GM18520 (cell line): ENCODE measurements around the gene GSG1L2.
"Not testable (repeated sequence)": the region's sequence is repeated elsewhere in the genome, so short reads cannot be mapped to it uniquely, and the experiment has no call there.

Source experiments
- ATAC-seq: cut with Tn5 transposase; IDR thresholded peaks from one replicate; pipeline ENCODE4 v1.9.1; 2021; ENCODE audit not compliant: unreplicated experiment

GSG1L2 gene

DNA sequence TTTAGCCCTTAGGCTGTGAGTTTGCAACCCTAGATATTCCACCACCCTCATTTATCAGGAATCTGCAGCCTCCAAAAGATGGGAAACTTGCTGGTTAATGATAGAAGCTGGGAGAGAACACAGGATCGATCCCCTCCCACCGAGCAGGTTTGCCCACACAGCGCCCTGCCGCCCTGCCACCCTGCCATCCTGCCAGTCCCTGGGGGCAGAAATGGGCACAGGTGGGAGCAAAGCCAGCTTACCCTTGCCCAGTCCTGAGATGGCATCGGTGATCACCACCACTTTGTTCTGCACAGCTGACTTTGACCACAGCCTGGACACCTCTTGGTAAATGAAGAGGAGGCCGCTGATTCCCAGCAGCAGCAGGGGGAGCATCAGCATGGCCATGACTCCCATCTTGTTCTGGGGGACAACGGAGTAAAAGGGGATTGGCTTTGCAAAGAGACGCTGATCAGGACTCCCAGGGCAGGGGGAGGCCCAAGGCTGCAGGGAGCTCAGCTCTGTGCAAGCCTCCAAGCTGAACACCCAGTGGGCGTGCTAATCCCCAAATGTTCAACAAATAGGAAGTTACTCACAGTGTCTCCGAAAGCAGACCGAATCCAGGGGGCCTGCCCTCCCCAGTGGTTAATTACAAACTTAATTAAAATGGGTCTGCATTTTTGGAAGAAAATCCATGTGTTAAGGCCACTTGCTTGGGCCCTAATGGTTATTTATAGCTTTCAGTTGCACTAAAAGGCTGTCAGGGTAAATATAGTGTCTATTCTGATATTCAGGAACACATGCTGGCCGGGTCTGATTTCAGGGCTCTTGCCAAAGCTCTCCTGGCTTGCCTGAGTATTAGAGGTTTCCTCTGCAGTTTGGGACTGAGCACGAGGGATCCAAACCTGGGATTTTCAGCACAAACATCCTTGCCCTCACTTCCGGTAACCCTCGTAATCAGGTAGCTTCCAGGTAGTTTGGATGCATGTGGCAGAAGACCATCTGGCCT, 30.7 kb downstream of the GSG1L2 start, which contains the start of gene DHRS7C:
Gene DHRS7C (minus strand): TSS at position 704 of the 988 bp plus-strand sequence. CDS start 308 bp downstream, at position 396.
- ATAC-seq: no peak

DNA sequence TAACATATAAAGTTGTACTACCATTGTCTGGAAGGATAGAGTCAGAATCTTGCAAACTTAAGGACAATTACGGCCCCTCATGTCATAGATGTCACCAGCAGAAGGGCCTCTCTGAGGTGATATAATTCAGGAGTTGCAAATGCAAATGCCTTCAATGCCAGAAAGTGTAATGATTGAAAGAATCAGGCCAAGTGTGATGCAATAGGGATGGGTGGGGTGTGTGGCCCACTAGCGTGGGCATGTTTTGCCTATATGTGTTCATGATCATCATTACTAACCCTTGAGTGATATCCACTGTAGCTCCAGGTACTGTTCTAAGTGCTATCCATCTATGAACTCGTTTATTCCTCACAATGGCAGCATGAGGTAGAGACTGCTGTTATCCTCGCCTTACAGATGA, 31.6 kb downstream of the GSG1L2 start:
- no peak for ATAC-seq

DNA sequence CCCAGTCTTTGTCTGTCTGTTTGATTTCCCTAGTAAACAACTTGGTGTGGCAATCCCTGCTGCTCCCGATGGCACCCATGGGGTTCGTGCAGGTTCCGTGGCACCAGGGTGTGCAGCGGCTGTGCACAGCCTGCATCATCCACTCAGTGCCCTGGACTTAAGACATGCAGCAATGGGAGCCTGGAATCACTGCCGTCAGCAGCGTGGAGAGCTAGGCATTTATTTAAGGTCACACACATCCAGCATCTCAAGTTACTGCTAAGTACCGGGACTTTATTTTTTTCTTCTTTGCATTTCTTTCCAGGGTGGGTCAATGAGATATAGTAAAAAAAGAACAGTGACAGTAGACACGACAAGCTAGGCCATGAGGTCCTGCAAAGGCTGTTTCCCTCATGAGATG, 33.3 kb downstream of the GSG1L2 start:
- no peak for ATAC-seq

DNA sequence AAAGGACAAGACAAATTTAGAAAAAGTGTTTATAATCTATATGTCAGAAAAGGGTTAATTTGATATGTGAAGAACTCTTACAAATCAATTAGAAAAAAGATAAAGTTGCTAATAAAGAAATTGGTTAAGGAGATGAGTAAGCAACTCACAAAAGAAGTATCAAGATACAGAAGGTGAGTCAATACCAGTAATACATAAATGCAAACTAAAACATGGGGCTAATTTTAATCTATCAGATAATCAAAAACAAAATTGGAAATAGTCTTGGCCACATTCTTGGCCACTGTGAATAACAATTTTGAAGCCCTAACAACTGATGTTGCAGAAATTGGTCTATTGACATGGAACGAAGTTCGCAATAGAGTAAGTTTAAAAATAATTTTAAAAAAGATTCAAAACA, 37.3 kb downstream of the GSG1L2 start:
- ATAC-seq: no peak

DNA sequence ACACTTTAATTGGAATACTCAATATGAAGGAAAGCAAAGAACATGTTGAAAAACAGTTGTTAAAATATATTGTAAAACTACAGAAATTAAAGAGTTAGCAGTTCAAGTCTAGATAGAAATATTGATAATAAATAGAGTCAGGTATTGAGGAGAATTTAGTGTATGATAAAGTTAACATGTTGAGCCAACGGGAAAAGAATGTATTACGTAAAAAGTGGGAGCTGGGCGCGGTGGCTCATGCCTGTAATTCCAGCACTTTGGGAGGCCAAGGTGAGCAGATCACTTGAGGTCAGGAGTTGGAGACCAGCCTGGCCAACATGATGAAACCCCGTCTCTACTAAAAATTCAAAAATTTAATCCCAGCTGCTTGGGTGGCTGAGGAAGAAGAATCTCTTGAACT, 38.4 kb downstream of the GSG1L2 start:
- not testable (repeated sequence) for ATAC-seq

DNA sequence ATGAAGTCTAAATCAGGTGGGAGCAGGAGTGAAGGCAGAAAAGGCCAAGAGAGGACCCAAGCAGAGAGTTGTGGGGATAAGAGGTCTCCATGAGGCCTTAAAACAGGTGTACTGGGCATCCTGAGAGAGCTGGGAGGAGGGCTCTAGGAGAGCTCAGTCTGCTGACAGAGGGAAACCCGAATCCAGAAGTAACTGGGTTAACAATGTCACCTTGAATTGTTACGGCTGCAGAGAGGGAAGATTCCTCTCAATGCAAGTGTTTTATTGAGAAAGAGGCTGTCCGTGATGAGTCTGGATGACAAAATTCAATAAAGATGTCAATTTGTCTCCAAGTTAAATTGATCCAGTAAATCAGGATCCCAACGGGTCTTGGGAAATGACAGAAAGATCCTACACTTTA, 38.8 kb downstream of the GSG1L2 start:
- no peak for ATAC-seq

DNA sequence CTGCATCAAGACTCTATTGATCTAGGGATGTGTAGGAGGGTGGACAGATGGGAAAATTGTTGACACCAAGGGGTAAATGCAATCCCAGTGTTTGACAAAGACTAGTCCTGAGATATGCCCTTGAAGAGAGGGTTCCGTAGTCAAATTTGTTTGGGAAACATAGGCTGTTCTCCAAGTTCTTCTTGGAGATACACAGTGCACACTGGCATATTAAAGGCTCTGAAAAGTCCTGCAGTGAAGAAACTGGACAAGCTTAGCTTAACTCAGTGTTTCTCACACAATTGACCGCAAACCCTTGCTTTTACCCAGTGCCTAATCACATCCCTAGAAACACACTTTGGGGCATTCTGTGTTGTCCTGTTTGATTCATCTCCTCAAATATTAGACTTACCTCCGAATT, 41.3 kb downstream of the GSG1L2 start:
- ATAC-seq: no peak

DNA sequence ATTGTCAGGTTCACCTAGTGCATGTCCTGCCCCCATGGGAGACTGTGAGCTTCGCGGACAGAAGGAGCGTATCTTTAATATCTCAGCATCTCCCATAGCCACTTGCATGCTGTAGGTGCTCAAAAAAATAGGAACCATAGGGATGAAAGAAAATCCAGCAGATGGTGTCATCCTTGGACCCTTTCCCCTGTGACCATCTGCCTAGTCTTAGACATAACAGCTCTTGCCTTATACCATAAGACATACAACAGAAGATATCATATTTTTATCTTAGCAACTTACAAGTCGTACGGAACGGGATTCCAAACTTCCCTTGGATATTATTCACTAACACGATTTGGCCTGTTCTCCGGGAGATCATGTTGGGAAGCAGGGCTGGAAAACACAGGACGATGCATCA, 45.0 kb downstream of the GSG1L2 start:
- no peak for ATAC-seq

DNA sequence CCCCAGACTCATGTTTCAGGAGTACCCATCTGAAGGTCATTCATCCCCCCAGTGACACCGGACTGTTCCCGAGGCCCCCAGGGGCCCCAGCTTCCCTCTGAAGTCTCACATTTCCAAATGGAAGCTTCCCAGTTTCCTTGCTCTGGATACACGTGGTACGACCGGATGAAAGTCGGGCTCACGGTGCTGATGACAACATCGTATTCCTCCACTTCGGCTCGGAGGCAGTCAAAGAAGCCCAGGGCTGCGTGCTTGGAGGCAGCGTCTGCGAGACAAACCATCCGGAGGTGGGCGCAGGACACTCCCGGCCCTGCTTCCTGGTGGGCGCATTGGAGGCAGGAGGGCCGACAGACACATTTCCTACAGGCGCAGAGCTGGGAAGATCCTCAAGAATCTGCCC, 49.2 kb downstream of the GSG1L2 start:
- ATAC-seq: no peak

DNA sequence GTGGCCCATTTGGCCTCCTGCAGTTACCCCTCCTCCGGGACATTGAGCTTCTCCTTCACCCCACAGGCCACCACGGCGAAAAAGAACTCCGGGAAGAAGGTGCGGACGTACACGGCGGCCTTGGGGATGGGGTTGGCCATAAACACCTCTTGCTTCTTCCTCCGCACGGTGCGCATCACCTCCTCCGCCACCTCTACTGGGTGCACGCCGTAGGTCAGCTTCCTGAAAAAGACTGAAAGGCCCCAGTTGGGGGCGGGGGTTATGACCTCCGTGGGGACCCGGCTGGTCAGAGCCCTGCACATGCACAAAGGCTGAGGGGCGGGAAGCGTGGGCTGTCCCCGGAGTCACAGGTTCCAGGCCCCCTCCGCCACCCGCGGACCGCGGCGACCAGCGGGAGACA, 50.4 kb downstream of the GSG1L2 start:
- ATAC-seq: no peak

DNA sequence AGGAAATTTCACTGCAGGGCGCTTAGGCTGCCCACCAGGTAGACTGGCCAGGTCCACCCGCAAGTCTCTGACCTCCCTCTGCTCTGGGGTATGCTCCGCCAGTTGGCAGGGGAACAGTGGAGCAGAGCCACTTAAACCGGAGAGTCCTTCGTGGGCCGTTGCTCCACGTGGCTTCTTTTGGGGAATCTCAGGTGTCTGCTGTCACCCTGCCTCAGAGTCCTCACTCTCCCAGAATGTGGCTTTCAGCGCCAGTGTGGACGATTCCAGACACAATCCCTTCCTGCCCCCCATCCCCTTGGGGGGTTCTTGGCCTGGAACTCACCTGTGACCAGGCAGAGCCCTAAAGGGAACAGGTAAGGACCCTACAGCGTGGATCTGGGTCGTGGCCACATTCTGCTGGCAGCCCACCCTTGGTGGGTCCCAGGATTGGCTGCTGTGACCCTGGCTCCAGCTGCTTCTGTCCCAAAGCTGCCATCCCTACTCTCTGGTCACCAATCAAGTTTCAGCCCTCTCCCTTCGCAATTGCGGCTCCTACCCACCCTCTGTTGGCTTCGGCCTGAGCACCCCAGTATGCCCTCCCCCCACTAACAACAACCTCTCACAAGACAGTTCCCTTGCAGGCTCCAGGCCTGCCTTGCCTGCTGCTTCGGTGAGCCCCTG, 52.7 kb downstream of the GSG1L2 start:
- ATAC-seq: no peak

DNA sequence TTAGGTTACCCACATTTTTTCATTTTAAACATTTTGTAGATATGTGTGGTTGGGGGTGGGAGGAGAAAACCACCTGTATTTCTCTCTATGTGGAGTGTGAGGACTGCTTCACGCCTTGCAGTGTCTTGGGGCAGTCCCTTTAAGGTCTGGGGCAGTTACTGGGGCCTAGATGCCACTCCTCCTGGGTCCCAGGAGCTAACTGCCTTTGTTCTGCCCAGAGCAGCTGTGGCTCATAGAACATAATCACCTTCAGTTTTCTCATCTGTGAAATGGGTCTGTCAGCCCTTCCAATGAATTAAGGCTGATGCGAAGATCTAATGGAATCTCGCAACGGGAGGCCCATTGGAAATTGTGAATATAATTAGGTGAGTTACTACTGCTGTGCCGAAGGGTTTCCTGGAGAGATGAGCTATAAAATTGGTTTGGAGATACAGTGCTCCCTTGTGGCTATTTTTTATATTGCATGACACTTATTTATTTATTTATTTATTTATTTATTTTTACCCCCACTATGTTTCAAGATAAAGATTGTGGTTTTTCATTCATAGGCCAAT, 53.4 kb downstream of the GSG1L2 start:
- no peak for ATAC-seq

DNA sequence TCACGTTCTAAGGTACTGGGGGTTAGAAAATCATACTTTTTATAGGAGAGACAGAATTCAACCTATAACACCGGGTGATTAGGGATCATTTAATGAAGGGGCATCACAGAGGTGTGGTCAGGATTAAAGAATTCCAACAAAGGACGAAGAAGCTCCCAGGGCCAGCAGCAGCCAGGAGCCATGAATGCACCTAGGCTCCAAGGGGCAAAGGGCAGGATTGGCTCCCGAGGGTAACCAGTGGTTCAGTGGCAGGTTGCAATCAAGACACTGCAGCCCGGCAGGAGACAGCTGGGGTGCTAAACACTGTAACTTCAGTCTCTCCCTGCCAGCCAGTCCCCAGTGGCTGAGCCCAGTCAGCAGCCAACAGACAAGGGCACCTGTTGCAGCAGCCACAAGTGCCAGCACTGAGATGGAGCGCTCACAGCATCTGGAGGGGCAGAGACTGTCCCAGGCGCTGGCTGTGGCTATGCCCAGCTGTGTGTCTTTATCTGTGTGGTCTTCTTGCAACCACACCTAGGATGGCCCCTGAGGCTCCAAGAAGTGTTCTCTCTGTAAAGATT, 54.4 kb downstream of the GSG1L2 start:
- no peak for ATAC-seq

DNA sequence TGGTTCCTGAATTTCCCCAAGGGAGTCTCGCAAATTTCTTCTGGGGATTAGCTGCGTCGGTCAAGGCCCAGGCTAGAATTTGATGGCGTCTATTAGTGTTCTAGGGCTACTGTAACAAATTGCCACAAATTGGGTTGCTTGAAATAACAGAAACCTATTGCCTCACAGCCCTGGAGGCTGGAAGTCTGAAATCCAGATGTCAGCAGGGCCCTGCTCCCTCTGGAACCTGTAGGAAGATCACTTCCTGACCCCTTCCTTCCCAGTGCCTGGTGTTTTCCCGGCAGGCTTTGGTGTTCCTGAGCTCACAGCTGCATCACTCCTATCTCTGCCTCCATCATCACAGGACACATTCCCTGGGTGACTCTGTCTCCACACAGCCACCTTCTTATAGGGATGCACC, 54.9 kb downstream of the GSG1L2 start:
- no peak for ATAC-seq

DNA sequence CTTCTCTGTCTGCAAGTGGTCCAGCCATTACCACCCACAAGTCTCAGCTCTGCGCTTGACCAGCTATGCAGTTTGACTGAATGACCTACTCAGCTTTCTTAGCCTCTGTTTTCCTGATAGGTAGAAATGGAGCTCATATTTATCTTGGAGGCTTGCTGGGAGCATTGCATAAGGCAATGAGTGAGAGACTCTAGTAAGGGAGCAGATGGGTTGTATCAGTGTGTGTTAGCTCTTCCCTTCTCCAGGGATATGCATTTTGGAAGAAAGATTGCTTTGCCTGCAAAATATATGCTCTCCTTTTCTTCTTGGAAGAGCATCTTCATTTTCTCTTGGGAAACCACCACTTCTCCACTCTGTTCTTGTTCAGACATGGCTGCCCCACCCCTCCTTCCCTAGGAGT, 56.6 kb downstream of the GSG1L2 start:
- no peak for ATAC-seq

DNA sequence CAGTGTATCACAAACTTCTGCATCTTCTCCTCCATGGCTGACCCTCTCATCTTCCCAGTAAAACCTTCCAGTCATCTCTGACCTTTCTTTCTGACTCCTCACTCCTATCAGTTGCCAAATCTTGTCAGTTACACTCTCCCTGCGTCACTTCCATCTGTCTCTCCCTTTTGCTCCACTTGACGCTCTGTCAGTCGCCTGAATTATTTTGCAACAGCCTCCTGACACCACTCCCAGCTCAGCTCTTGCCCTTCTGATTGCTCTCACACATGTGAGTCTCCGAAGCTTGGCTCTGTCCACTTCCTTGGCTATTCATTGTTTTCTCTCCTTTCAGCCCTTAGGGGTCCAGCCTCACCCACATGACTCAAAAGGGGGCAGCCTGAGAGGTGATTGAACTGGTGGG, 58.2 kb downstream of the GSG1L2 start:
- ATAC-seq: no peak

DNA sequence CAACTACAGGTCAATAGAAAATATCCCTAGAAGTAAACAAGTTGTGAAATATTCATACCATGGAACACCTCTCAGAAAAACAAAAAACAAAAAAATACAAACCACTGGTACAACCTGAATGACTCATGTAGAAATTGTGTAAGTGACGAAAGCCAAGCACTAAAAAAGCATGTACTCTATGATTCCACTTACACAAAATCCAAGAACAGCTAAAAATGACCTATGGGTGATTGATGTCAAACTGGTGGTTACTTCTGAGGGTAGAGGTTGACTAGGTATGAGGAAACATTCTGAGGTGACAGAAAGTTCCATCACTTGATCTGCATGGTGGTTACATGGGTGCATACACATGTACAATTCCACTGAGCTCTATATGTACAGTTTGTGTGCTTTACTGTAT, 61.6 kb downstream of the GSG1L2 start:
- ATAC-seq: no peak

DNA sequence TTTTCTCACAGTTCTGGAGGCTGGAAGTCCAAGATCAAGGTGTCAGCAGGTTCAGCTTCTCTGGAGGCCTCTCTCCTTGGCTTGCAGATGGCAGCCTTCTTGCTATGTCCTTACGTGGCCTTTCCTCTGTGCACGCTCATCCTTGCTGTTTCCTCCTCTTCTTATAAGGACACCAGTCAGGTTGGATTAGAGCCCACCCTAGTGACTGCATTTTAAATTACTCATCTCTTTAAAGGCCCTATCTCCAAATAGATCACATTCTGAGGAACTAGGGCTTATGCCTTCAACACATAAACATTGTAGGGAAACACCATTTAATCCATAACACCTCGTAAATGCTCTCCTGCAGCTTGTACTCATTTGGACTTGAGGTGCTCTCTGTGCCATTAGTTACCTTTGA, 66.8 kb downstream of the GSG1L2 start:
- ATAC-seq: no peak
